Mesodermal cell (in vitro differentiated cells): ENCODE results near the gene MSGN1.
A peak's percentile ranks its signal among the peaks of the same experiment; 100 is the strongest.

Experiments used
- H3K27ac ChIP-seq: 2 replicates; pipeline ENCODE4 v1.7.0; 2013; ENCODE audit warnings: mild to moderate bottlenecking, low read depth, low read length, moderate library complexity; ENCODE audit not compliant: severe bottlenecking
- H3K36me3 ChIP-seq: 2 replicates; pipeline ENCODE4 v1.7.1; 2013; ENCODE audit warnings: mild to moderate bottlenecking, low read length, moderate library complexity; ENCODE audit not compliant: control insufficient read depth, insufficient read depth
- H3K4me1 ChIP-seq: one replicate; pipeline ENCODE4 v1.7.1; 2013; ENCODE audit warnings: mild to moderate bottlenecking, low read length; ENCODE audit not compliant: insufficient read depth, control insufficient read depth, poor library complexity, severe bottlenecking
- H3K4me3 ChIP-seq: 2 replicates; pipeline ENCODE4 v1.7.0; 2013; ENCODE audit warnings: low read length, control low read depth, mild to moderate bottlenecking; ENCODE audit not compliant: insufficient read depth, poor library complexity, severe bottlenecking; ENCODE audit errors: extremely low read depth
- H3K9me3 ChIP-seq: 2 replicates; pipeline ENCODE4 v1.7.1; 2013; ENCODE audit warnings: mild to moderate bottlenecking, low read length, moderate library complexity; ENCODE audit not compliant: control insufficient read depth
- WGBS, 2 experiments: methylation state at CpG; one replicate each; pipeline ENCODE4 v1.1.5; 2013; ENCODE audit warnings: missing lambda C conversion rate in 2 of 2; ENCODE audit not compliant: insufficient coverage in 2 of 2; 5-methylcytosine and 5-hydroxymethylcytosine counted together

Gene MSGN1

GRCh38 chr2:17805166-17805565 lies 11.1 kb upstream of the MSGN1 start:
- Histone ChIP-seq H3K4me3 (no peak overlapping the region), H3K27ac (no peak overlapping the region), H3K36me3 (no peaks in the 10 kb centered on the region), H3K4me1 (no peaks in the 10 kb centered on the region), H3K9me3 (no peaks in the 10 kb centered on the region)
- WGBS, 2 experiments: 80 to 94% methylated on average over 1 to 2 of the region's 2 CpGs

DNA sequence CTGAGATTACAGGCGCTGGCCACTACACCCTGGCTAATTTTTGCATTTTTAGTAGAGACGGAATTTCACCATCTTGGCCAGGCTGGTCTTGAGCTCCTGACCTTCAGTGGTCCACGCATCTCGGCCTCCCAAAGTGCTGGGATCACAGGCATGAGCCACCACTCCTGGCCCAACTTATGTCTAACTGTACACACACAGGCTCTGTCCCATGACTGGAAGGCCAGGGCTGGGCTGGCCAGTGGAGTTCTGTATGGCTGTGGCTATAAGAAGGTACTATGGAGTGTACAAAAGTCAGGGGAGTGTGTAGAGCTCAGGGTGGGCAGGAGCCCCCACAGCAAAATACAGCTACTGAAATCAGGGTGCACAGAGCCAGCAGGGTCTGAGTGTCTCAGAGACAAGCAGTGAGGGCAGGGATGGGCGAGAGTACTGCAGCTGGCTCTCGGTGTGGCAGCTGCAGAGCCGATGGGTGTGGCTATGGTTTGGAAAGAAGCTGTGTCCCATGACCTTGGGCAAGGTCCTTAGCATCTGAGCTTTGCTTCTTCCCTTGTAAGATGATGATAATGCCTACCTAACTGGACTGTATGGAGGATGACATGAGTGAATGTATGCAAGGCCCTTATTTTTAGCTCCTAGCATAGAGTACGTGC lies 10.4 kb upstream of the MSGN1 start:
- Histone ChIP-seq H3K4me1 (no peaks in the 10 kb centered on the region), H3K4me3 (no peak overlapping the region), H3K36me3 (no peaks in the 10 kb centered on the region), H3K9me3 (no peaks in the 10 kb centered on the region), H3K27ac (no peak overlapping the region)
- 93 to 95% methylated on average over 5 to 7 of the region's 8 CpGs for WGBS, 2 experiments

GRCh38 chr2:17813010-17813741 lies 3.1 kb upstream of the MSGN1 start:
- no peaks in the 10 kb centered on the region for H3K9me3 ChIP-seq
- H3K27ac ChIP-seq: peak overlapping the region; percentile 54
- peaks cover 10% of the 10 kb centered on the region for H3K4me1 ChIP-seq
- no peaks in the 10 kb centered on the region for H3K36me3 ChIP-seq
- H3K4me3 ChIP-seq: no peak overlapping the region
- WGBS, 2 experiments: 86% methylated on average over 2 to 3 of the region's 5 CpGs

DNA sequence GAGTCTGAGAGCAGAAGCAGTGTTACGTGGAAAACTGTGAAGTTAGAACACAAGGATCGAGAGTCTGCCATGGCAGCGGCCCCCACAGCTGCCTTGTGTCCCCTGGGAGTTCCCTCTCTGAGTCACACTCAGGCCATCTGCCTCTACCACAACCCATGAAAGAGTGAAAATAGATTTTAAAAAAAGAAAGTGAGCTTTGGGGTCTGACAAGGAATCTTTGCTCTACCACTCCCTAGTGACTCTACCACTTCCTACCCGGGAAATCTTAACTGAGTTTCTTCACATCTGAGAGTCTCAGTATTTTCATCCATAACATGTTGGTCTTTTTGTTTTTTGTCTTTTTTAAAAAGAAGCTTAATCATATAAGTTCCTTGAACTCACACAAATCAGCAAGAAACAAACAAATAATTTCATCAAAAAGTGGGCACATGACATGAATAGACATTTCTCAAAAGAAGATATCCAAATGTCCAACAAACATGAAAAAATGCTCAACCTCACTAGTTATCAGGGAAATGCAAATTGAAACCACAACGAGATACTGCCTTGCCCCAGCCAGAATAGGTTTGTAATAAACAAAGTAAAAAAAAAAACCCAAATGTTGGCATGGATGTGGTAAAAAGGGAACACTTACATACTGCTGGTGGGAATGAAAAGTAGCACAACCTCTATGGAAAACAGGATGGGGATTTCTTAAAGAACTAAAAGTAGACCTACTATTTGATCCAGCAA lies 2.4 kb upstream of the MSGN1 start:
- Histone ChIP-seq H3K4me3 (no peak overlapping the region), H3K4me1 (peaks cover 10% of the 10 kb centered on the region), H3K9me3 (no peaks in the 10 kb centered on the region), H3K36me3 (no peaks in the 10 kb centered on the region), H3K27ac (peak overlapping the region; percentile 54)
- WGBS, 2 experiments: 80 to 100% methylated on average over 1 to 2 of the region's 5 CpGs

GRCh38 chr2:17814601-17815000 lies 1.7 kb upstream of the MSGN1 start:
- H3K4me3 ChIP-seq: no peak overlapping the region
- no CpG with 5 or more reads among the region's 1 CpG for WGBS, 2 experiments
- H3K36me3 ChIP-seq: no peaks in the 10 kb centered on the region
- H3K4me1 ChIP-seq: peaks cover 10% of the 10 kb centered on the region
- H3K9me3 ChIP-seq: no peaks in the 10 kb centered on the region
- no peak overlapping the region for H3K27ac ChIP-seq

- 82 to 91% methylated on average over 8 of the region's 8 CpGs for WGBS, 2 experiments
- H3K9me3 ChIP-seq: no peaks in the 10 kb centered on the region
- peak overlapping the region; percentile 58 for H3K27ac ChIP-seq
- H3K4me1 ChIP-seq: peaks cover 10% of the 10 kb centered on the region
- H3K4me3 ChIP-seq: no peak overlapping the region
- no peaks in the 10 kb centered on the region for H3K36me3 ChIP-seq
Observed at GRCh38 chr2:17815468-17816184, 634 bp upstream of the MSGN1 start.

- WGBS, 2 experiments: 83% methylated on average over 1 of the region's 2 CpGs; no CpG with 5 or more reads in 1 of the 2 experiments
- H3K36me3 ChIP-seq: no peaks in the 10 kb centered on the region
- H3K9me3 ChIP-seq: no peaks in the 10 kb centered on the region
- H3K4me3 ChIP-seq: no peak overlapping the region
- H3K27ac ChIP-seq: no peak overlapping the region
- peaks cover 22% of the 10 kb centered on the region for H3K4me1 ChIP-seq
Observed at GRCh38 chr2:17818235-17818815, 2.1 kb downstream of the MSGN1 start.

DNA sequence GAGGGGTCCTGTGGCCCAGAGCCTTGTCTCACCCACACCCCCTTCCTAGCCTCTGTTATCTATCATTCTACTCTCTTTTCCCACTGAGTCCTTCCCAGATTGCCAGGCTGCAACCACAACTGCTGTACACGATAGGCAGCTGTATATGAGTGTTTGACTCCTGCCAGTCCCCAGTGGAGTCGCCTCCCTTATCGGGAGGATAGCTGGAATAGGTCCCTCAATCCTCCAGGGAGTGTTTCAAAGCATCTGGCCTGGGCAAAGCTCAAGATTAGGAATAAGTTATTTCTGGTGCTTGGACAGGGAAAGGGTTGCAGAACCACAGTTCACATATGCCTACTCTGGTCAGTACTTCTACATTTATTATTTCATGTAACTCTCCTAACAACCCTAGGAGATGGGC lies 4.8 kb downstream of the MSGN1 start:
- Histone ChIP-seq H3K4me1 (peaks cover 12% of the 10 kb centered on the region), H3K9me3 (no peaks in the 10 kb centered on the region), H3K4me3 (no peak overlapping the region), H3K36me3 (no peaks in the 10 kb centered on the region), H3K27ac (no peak overlapping the region)
- 96 to 100% methylated on average over 3 of the region's 3 CpGs for WGBS, 2 experiments

DNA sequence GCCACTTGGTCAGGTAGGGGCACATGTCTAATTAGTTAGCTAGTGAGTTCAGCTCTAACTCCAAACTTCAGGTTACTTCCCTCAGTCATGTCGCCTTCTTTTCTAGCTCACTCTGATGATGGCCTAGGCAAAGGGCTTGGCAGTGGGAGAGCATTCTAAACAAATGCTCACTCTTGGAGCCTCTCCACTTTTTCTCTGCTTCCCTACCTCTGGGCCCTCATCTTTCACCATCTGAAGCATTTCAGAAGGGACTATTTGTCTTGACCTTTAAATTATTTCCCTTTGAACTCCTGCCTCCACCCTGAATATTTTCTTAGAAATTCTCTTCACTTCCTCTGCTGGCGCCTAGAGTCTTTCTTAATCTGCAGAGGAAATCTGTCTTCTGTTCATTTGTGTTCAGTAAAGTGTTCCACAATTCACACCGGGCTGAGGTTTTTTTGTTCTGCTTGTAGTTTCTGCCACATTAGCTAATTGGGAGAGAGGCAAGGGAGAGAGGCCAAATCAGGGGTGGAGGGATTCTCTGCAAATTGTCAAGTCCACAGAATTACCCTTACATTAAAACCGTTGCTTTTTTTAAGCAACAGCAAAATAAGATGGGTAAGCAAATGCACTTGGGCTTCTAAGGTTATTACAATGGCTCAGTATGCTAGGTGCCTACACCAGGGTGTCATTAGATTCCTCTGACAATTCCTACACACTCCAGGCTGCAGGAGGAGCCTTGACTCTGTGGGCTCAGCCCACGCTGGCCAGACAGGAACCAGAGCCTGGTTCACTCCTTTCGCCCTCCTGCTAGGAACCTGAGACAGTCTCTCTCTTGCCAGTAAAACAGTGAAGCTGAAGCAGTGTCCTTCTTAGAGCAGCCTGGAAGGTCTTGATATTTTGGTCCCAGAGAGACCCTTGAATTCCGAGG lies 5.5 kb downstream of the MSGN1 start:
- WGBS, 2 experiments: 67 to 84% methylated on average over 5 of the region's 7 CpGs
- Histone ChIP-seq H3K27ac (peak overlapping the region; percentile 62), H3K9me3 (no peaks in the 10 kb centered on the region), H3K4me3 (no peak overlapping the region), H3K4me1 (peaks cover 12% of the 10 kb centered on the region), H3K36me3 (no peaks in the 10 kb centered on the region)
